Subcutaneous adipose tissue (tissue), 4 donors: ENCODE results near the gene CCL2. TPM values are rescaled to one million over a fixed set of nuclear protein-coding genes. Genes with fewer than 3 reads are reported as not detected.

Experiments used
- total RNA-seq, 4 donors: library from RNA; depleted of rRNA; stranded (reverse); fragments of >200 nt; gene quantifications; one replicate each; pipeline ENCODE4 v1.1.0, GENCODE V29; 2016
- TF ChIP-seq, protein P1 (sequence below): fragments of 450-650 bp; IDR thresholded peaks from one replicate; pipeline ENCODE4 v1.5.1; 2016; ENCODE audit warnings: low read depth, mild to moderate bottlenecking, control low read depth, antibody characterized with exemption, moderate library complexity

CCL2 gene
- total RNA-seq, 4 donors from 2014 or later, result 7.9 to 24.3 (median 24.1) TPM; not detected in 1

- TF ChIP-seq, protein P1, sequence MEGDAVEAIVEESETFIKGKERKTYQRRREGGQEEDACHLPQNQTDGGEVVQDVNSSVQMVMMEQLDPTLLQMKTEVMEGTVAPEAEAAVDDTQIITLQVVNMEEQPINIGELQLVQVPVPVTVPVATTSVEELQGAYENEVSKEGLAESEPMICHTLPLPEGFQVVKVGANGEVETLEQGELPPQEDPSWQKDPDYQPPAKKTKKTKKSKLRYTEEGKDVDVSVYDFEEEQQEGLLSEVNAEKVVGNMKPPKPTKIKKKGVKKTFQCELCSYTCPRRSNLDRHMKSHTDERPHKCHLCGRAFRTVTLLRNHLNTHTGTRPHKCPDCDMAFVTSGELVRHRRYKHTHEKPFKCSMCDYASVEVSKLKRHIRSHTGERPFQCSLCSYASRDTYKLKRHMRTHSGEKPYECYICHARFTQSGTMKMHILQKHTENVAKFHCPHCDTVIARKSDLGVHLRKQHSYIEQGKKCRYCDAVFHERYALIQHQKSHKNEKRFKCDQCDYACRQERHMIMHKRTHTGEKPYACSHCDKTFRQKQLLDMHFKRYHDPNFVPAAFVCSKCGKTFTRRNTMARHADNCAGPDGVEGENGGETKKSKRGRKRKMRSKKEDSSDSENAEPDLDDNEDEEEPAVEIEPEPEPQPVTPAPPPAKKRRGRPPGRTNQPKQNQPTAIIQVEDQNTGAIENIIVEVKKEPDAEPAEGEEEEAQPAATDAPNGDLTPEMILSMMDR, result no peak
These were observed 12.3 kb upstream of the CCL2 start for GRCh38 chr17:34242587-34243363.

DNA sequence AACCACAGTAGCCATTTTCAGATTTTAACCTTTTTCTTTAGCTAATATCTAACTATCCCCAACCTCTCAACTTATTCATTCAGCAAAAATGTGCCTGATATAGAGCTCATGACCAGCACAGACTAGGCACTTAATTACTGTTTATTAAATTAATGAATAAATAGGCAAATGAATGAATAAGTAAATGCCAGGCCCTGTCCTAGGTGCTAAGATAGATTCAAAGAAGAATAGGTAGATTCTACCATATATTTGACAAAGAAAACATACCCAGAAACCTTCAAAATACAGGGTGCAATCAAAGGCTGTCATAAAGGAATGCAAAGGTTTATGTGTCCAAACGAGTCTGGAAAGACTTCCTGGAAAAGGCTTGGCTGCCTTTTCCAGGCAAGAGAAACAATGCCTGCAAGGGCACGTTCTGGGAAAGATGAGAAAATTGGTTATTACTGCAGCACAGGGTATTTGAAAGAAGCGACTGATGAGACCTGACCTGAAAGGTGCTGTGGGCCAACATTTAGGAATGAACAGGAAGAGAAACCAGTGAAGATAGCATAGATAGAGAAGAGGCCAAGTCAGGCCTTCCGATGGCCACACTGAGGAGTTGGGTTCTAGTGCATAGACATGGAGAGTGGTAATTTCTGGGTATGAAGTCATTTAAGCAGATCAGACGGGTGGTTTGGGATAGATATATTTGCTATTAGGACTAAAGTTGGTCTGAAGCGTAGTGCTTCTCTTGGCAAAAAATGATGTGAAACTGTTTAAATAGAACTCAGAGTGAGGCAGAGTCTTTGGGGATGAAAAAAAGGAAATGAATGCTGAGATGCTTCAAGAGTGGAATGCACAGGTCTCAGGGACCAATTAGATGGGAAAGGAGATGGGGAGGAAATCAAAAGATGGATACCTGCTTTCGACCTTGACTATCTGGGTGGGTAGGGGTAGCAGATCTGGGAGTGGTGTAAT is 11.4 kb upstream of the CCL2 start:
- TF ChIP-seq, protein P1, result no peak

- TF ChIP-seq, protein P1, result no peak
These were observed 9.7 kb upstream of the CCL2 start for GRCh38 chr17:34245351-34245905.

DNA sequence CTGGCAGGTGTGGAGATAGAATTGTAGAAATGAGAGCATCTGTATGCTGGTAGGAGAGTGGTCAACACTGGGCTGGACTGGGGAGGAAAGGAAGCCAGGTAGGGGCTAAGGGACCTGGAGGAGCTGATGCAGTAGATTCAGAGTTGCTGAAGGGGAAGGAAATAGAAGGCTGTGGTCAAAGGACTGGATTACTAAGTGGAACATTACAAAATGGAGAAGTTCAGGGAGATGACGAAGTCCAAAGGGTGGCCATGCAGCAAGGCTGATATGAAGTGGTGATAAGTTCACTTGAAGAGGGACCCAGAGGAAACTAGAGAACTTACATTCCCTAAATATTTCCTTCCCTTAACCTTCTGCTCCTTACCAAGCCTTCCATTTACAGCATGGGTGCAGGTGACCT is 8.6 kb upstream of the CCL2 start:
- TF ChIP-seq, protein P1, result no peak

- TF ChIP-seq, protein P1, result no peak
These were observed 8.2 kb upstream of the CCL2 start for GRCh38 chr17:34246881-34247280.

GRCh38 chr17:34248511-34249024 is 6.5 kb upstream of the CCL2 start:
- TF ChIP-seq, protein P1, result no peak
